Loucy (cell line): ENCODE results near the gene MANEAL.
A peak's percentile ranks its signal among the peaks of the same experiment; 100 is the strongest.

Experiments
- H2AFZ ChIP-seq: fragments of 200-600 bp; sonication (generic); 2 replicates; pipeline ENCODE4 v1.6.0; 2016; ENCODE audit warnings: antibody characterized with exemption, mild to moderate bottlenecking, low read length, moderate library complexity
- H3F3A ChIP-seq: fragments of 200-600 bp; 2 replicates; pipeline ENCODE4 v1.6.0; 2016; ENCODE audit warnings: antibody characterized with exemption, low read depth, mild to moderate bottlenecking
- H3K27me3 ChIP-seq: fragments of 200-600 bp; sonication (generic); 2 replicates; pipeline ENCODE4 v1.6.1; 2014; ENCODE audit warnings: low read length, mild to moderate bottlenecking; ENCODE audit not compliant: insufficient read depth, poor library complexity, severe bottlenecking
- H3K36me3 ChIP-seq: fragments of 200-600 bp; sonication (generic); 2 replicates; pipeline ENCODE4 v1.6.1; 2016; ENCODE audit warnings: low read length; ENCODE audit not compliant: insufficient read depth
- H3K4me1 ChIP-seq: fragments of 200-600 bp; sonication (generic); 2 replicates; pipeline ENCODE4 v1.5.1; 2014; ENCODE audit warnings: low read length, mild to moderate bottlenecking; ENCODE audit not compliant: insufficient read depth, poor library complexity, severe bottlenecking
- H3K4me2 ChIP-seq: fragments of 200-600 bp; sonication (generic); 2 replicates; pipeline ENCODE4 v1.6.0; 2014; ENCODE audit warnings: antibody characterized with exemption, low read length, low read depth, mild to moderate bottlenecking; ENCODE audit not compliant: poor library complexity, severe bottlenecking
- H3K4me3 ChIP-seq: fragments of 200-600 bp; sonication (generic); 2 replicates; pipeline ENCODE4 v1.5.1; 2014; ENCODE audit warnings: low read length, mild to moderate bottlenecking, mixed read lengths; ENCODE audit not compliant: poor library complexity, severe bottlenecking
- H3K79me2 ChIP-seq: fragments of 200-600 bp; sonication (generic); 2 replicates; pipeline ENCODE4 v1.6.1; 2014; ENCODE audit warnings: low read length; ENCODE audit not compliant: insufficient read depth
- H3K9ac ChIP-seq: fragments of 200-600 bp; sonication (generic); 2 replicates; pipeline ENCODE4 v1.6.0; 2014; ENCODE audit warnings: mild to moderate bottlenecking, low read depth, low read length, moderate library complexity; ENCODE audit not compliant: poor library complexity, severe bottlenecking
- H3K9me2 ChIP-seq: fragments of 200-600 bp; sonication (generic); replicated peaks from 2 replicates; pipeline ENCODE4 v1.6.1; 2016; ENCODE audit warnings: low read depth, low read length, mixed read lengths
- H3K9me3 ChIP-seq: fragments of 200-600 bp; sonication (generic); 2 replicates; pipeline ENCODE4 v1.6.1; 2014; ENCODE audit warnings: mild to moderate bottlenecking, antibody characterized with exemption, low read length, low read depth; ENCODE audit not compliant: insufficient read depth
- H4K20me1 ChIP-seq: fragments of 200-600 bp; sonication (generic); 2 replicates; pipeline ENCODE4 v1.6.0; 2014; ENCODE audit warnings: antibody characterized with exemption, low read length, mild to moderate bottlenecking; ENCODE audit not compliant: insufficient read depth, poor library complexity, severe bottlenecking
- CTCF ChIP-seq: fragments of 200-600 bp; sonication (generic); conservative IDR thresholded peaks from 2 replicates; pipeline ENCODE4 v1.5.1; 2014; ENCODE audit warnings: mild to moderate bottlenecking, antibody characterized with exemption, low read length
- EZH2phosphoT487 ChIP-seq: fragments of 200-600 bp; IDR thresholded peaks from 2 replicates; pipeline ENCODE4 v1.6.1; 2018; ENCODE audit warnings: antibody characterized with exemption, mild to moderate bottlenecking, moderate library complexity, borderline replicate concordance

Gene MANEAL

GRCh38 chr1:37809942-37810341 is 16.3 kb downstream of the MANEAL start:
- Histone ChIP-seq H3F3A (no peaks in the 10 kb centered on the region), H3K4me3 (no peak overlapping the region), H3K4me2 (no peak overlapping the region), H3K9me2 (no peaks in the 10 kb centered on the region), H3K9ac (no peak overlapping the region), H2AFZ (no peak overlapping the region), H3K27me3 (no peaks in the 10 kb centered on the region), H3K4me1 (peaks cover 20% of the 10 kb centered on the region), H3K9me3 (no peaks in the 10 kb centered on the region), H4K20me1 (peaks cover 26% of the 10 kb centered on the region), H3K36me3 (peaks cover 12% of the 10 kb centered on the region; the same call in 1 of the 2 replicates), H3K79me2 (peaks cover 35% of the 10 kb centered on the region)
- TF ChIP-seq CTCF = no peak
- no peak for TF ChIP-seq EZH2phosphoT487

GRCh38 chr1:37811027-37811655 is 17.5 kb downstream of the MANEAL start:
- Histone ChIP-seq H3K9ac (no peak overlapping the region), H3K36me3 (peaks cover 9% of the 10 kb centered on the region; the same call in 1 of the 2 replicates)

GRCh38 chr1:37813529-37814145 is 20.0 kb downstream of the MANEAL start:
- no peak overlapping the region for H2AFZ ChIP-seq
- H3F3A ChIP-seq = no peaks in the 10 kb centered on the region
- TF ChIP-seq EZH2phosphoT487 (no peak), CTCF (no peak)
- peaks cover 22% of the 10 kb centered on the region; the same call in 1 of the 2 replicates for H3K36me3 ChIP-seq
- H3K79me2 ChIP-seq = peaks cover 7% of the 10 kb centered on the region; the same call in 1 of the 2 replicates
- no peak overlapping the region for H3K4me3 ChIP-seq
- no peaks in the 10 kb centered on the region for H3K9me2 ChIP-seq
- no peaks in the 10 kb centered on the region for H3K9me3 ChIP-seq
- no peak overlapping the region for H3K4me2 ChIP-seq
- H3K9ac ChIP-seq = no peak overlapping the region
- no peaks in the 10 kb centered on the region for H4K20me1 ChIP-seq
- H3K4me1 ChIP-seq = peaks cover 7% of the 10 kb centered on the region
- H3K27me3 ChIP-seq = no peaks in the 10 kb centered on the region

More at GRCh38 chr1:37811027-37811655, 17.5 kb downstream of the MANEAL start:
- Histone ChIP-seq H3K4me3 (no peak overlapping the region), H3K79me2 (peaks cover 24% of the 10 kb centered on the region), H3K4me2 (no peak overlapping the region), H3K9me3 (no peaks in the 10 kb centered on the region), H3K27me3 (no peaks in the 10 kb centered on the region), H3K9me2 (no peaks in the 10 kb centered on the region), H3F3A (no peaks in the 10 kb centered on the region), H4K20me1 (peaks cover 15% of the 10 kb centered on the region), H2AFZ (no peak overlapping the region), H3K4me1 (peaks cover 14% of the 10 kb centered on the region)
- TF ChIP-seq CTCF = peak; percentile 91
- TF ChIP-seq EZH2phosphoT487 = no peak
